BLaER1 treated with 17β-estradiol and CSF1 and Interleukin-3, amounts not matched to agents 10 nM and 100 nM (cell line): ENCODE data around the gene RAB7A.
A peak's percentile ranks its signal among the peaks of the same experiment; 100 is the strongest.

ENCODE experiments used
- H3K27ac ChIP-seq, 11 experiments: shearing (Covaris generic); formaldehyde crosslinking; 2 replicates each; pipeline ENCODE4 v1.8.1; 2022
- H3K27me3 ChIP-seq, 11 experiments: shearing (Covaris generic); formaldehyde crosslinking; 2 replicates each; pipeline ENCODE4 v1.8.1; 2022
- H3K36me3 ChIP-seq, 11 experiments: shearing (Covaris generic); formaldehyde crosslinking; 2 replicates each; pipeline ENCODE4 v1.8.1; 2022
- H3K4me1 ChIP-seq, 10 experiments: shearing (Covaris generic); formaldehyde crosslinking; 2 replicates each; pipeline ENCODE4 v1.8.1; 2022
- H3K4me2 ChIP-seq, 11 experiments: shearing (Covaris generic); formaldehyde crosslinking; 2 replicates each; pipeline ENCODE4 v1.8.1; 2022
- H3K4me3 ChIP-seq, 10 experiments: shearing (Covaris generic); formaldehyde crosslinking; 2 replicates each; pipeline ENCODE4 v1.8.1; 2022
- H3K9ac ChIP-seq, 11 experiments: shearing (Covaris generic); formaldehyde crosslinking; 2 replicates each; pipeline ENCODE4 v1.8.1; 2022
- H3K9me3 ChIP-seq, 11 experiments: shearing (Covaris generic); formaldehyde crosslinking; replicated peaks in 1 of 11; 2 replicates each; pipeline ENCODE4 v1.8.1; 2022
- H4K20me1 ChIP-seq, 11 experiments: shearing (Covaris generic); formaldehyde crosslinking; 2 replicates each; pipeline ENCODE4 v1.8.1; 2022
- Cebpa-rat ChIP-seq, 11 experiments: shearing (Covaris generic); IDR thresholded peaks; 2 replicates each; pipeline ENCODE4 v1.8.1; 2022

RAB7A gene

DNA sequence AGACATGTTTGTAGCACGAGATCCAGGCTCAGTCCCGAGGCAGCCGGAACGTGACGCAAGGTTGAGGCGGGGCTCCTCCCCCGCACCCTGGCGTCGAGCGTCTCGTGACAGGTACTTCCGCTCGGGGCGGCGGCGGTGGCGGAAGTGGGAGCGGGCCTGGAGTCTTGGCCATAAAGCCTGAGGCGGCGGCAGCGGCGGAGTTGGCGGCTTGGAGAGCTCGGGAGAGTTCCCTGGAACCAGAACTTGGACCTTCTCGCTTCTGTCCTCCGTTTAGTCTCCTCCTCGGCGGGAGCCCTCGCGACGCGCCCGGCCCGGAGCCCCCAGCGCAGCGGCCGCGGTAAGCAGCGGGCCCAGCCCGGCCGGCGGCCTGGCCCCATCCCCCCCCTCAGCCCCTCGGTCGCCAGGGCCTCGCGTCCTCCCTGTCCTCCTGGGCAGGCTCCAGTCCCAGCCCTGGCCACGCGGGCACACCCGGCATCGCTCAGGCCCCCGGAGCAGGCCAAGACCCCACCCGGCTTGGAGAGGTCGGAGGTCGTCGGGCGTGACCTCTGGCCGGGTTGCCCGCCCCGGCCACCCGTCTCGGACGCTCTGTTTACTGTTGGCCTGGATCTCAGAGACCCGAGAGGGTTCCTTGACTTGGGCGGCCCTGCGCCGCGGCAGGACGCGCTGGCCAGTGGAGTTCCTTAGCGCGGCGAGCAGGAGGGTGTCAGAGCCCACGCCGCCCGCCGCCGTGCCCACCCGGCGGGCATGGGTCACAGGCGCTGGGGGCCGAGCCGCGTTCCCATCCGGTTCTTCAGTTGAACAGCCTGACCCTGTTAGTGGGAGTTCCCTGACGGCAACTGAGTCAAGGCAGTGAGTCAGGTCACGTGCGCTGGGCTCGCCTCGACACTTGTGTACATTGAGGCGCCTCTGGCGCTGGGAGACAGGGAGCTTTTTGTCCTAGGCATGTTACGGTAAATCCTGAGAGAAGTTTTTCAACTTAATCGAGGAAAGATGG is at the start of gene RAB7A:
RAB7A (plus strand) TSS at position 161 of the 994 bp plus-strand sequence. CDS start 69,185 bp downstream, outside the sequence.
- peak in 10 of 11 experiments; percentile 6 to 87 (median 58); a peak in 9 of 22 replicates for TF ChIP-seq Cebpa-rat (IDR thresholded peaks at IDR 0.05)
- peak within 1 kb of the TSS; percentile 92 to 100 (median 97) for H3K27ac ChIP-seq

DNA sequence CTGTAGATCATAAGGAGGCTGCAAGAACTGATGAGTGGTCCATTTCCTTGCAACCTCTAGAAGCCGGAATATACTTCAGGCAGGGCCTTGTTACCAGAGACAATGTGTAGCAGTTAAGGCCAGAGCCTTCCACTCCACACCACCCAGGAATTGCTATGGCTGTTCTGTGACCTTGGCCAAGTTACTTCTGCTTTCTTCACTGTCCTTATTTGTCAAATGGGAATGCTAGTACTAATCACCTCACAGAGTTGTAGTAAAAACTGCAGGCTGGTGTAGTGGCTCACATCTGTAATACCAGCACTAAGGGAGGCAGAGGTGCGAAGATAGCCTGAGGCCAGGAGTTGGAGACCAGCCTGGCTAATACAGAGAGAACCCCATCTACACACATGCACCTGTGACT is 46.6 kb upstream of the RAB7A start:
- no peak for TF ChIP-seq Cebpa-rat (IDR thresholded peaks at IDR 0.05)
- Histone ChIP-seq H3K4me3 (no peak overlapping the region), H3K4me2 (peak overlapping the region; percentile 35 to 85 (median 78); a peak in 19 of 22 replicates), H3K4me1 (peaks cover 20 to 62% (median 48%) of the 10 kb centered on the region in 10 experiments), H3K27me3 (no peaks in the 10 kb centered on the region), H4K20me1 (no peaks in the 10 kb centered on the region), H3K9ac (no peak overlapping the region), H3K36me3 (no peaks in the 10 kb centered on the region), H3K27ac (peak overlapping the region in 3 of 11 experiments; percentile 4 to 98 (median 96); a peak in 4 of 22 replicates), H3K9me3 (no peaks in the 10 kb centered on the region)

More for the DNA sequence above, at the start of gene RAB7A:
- Histone ChIP-seq H3K4me3 (peak within 1 kb of the TSS; percentile 87 to 98 (median 94)), H3K4me2 (peak within 1 kb of the TSS; percentile 86 to 98 (median 94)), H3K9ac (peak within 1 kb of the TSS; percentile 92 to 100 (median 98)), H4K20me1 (peaks cover 50 to 53% (median 52%) of the 10 kb centered on the region in 11 experiments), H3K36me3 (peaks cover 0 to 25% (median 9%) of the 10 kb centered on the region in 11 experiments; a peak in 14 of 22 replicates), H3K9me3 (no peaks in the 10 kb centered on the region), H3K4me1 (peaks cover 42 to 58% (median 47%) of the 10 kb centered on the region in 10 experiments), H3K27me3 (no peaks in the 10 kb centered on the region)

DNA sequence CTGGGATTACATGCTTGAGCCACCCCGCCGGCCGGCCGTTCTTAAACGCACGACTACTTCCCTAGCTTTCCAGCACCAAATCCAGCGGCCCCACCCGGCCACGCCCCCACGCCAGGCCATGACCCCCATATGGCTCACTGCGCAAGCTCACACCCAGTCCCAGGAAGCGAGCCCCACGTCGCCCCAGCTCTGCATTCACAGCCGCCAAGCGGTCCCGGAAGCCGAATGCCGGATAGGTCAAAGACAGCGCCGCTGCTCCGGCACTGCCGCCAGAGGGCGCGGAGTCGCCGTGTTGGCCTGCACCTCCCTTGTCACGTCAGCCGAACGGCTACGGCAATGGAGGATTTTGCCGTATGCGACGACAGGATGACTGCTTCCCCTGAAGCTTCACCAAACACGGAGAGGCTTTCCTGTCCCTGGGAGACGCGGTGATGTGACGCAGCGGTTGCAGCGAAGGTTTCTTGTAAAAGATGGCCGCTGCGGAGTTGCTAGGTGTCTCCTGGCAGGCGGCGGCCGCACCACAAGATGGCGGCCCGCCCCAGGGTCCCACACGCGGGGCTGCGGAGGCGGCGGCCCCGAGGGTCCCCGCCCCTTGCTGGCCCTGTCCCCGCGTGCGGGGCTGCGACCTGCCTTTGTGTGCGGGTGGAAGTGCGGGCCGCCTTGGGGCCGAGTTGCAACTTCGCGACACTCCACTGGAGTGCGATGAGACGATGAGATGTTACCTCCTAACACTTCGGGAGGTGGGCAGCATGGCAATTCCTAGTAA is 45.2 kb upstream of the RAB7A start:
- Histone ChIP-seq H3K27ac (peak overlapping the region; percentile 86 to 98 (median 96)), H3K4me2 (peak overlapping the region; percentile 68 to 85 (median 82)), H3K9me3 (no peaks in the 10 kb centered on the region), H3K9ac (peak overlapping the region; percentile 86 to 96 (median 90)), H3K27me3 (no peaks in the 10 kb centered on the region), H3K36me3 (no peaks in the 10 kb centered on the region), H3K4me3 (peak overlapping the region; percentile 56 to 78 (median 65)), H4K20me1 (no peaks in the 10 kb centered on the region), H3K4me1 (peaks cover 23 to 62% (median 50%) of the 10 kb centered on the region in 10 experiments)
- TF ChIP-seq Cebpa-rat (IDR thresholded peaks at IDR 0.05), result no peak

DNA sequence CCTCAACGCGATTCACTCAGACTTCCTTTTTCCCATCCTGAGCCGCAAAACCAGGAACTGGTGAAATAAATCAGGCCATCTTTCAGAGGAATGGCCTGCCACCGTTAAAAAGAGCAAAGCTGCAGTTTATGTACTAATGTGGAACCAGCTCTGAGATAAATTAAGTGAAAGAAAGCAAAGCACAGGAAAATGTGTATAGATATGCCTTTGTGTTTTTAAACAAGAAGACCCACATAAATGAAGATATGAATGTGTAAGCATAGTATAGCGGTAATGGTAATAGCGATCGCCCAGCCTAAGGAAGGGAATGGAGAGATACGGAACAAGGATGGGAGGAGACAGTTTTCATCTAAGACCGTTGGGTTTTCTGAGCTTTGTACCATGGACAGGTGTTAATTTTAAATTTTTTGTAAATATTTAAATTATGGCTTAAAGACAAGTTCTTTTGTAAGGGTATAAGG is 44.6 kb upstream of the RAB7A start:
- Histone ChIP-seq H3K27ac (peak overlapping the region; percentile 86 to 98 (median 96)), H4K20me1 (no peaks in the 10 kb centered on the region), H3K9me3 (no peaks in the 10 kb centered on the region), H3K9ac (peak overlapping the region; percentile 86 to 96 (median 90)), H3K27me3 (no peaks in the 10 kb centered on the region), H3K4me2 (peak overlapping the region; percentile 67 to 85 (median 82)), H3K4me3 (peak overlapping the region; percentile 56 to 78 (median 65)), H3K4me1 (peaks cover 28 to 64% (median 52%) of the 10 kb centered on the region in 10 experiments), H3K36me3 (no peaks in the 10 kb centered on the region)
- TF ChIP-seq Cebpa-rat (IDR thresholded peaks at IDR 0.05), result no peak

DNA sequence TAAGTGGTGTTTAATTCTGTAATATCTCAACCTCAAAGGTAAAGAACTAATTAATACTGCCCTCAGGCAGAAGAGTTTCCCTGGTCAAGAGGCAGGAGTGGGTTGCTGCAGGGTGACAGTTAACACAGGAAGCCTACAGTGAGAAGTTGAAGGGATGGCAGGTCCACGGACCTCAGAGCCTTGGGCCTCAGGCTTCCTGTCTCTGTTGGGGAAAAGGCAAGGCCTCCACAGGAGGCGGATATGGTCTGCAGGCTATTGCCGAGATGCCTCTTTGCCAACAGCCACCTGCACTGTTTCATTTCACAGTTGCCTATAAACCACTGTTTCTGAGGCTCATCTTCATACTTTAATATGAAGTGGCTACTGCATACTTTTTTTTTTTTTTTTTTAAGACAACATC is 42.0 kb upstream of the RAB7A start:
- Histone ChIP-seq H4K20me1 (no peaks in the 10 kb centered on the region), H3K4me2 (peak overlapping the region; percentile 22 to 63 (median 57)), H3K9ac (no peak overlapping the region), H3K4me1 (peaks cover 43 to 75% (median 64%) of the 10 kb centered on the region in 10 experiments), H3K4me3 (no peak overlapping the region), H3K36me3 (no peaks in the 10 kb centered on the region), H3K27ac (peak overlapping the region in 6 of 11 experiments; percentile 0 to 50 (median 22); a peak in 8 of 22 replicates), H3K9me3 (no peaks in the 10 kb centered on the region), H3K27me3 (no peaks in the 10 kb centered on the region)
- no peak for TF ChIP-seq Cebpa-rat (IDR thresholded peaks at IDR 0.05)

DNA sequence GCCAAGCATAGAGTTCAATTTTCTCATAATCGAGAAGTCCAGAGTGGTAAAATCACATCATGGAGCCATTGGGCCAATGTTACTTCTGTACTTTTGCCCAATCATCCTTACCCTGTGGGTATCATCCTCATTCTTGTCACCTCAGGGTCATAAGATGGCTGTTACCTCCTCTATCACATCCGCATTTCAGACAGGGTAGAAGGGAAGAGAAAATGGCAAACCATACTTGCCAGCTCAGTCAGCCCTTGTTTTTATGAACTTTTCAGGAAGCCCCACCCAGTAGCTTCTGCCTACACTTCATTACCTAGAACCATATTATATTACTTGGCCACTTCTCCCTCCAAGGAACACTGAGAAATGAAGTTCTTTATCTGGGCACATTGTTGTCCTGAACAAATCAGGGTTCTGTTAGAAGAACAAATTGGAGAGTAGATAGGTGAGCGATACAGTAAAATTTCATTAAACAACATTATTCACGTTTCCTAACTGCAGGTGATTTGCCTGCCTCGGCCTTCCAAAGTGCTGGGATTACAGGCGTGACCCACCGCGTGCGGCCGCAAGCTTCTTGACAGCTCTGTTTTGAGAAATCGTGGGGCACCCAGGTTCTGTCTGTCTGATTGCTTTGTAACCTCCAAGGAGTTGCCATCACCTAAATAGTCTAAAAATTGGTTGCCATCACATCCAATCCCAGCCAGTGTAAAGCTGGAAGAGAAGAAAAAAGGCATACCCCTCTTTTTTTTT is 40.8 kb upstream of the RAB7A start:
- Histone ChIP-seq H3K9ac (no peak overlapping the region), H3K9me3 (no peaks in the 10 kb centered on the region), H4K20me1 (no peaks in the 10 kb centered on the region), H3K4me3 (no peak overlapping the region), H3K4me1 (peaks cover 36 to 64% (median 52%) of the 10 kb centered on the region in 10 experiments), H3K27me3 (no peaks in the 10 kb centered on the region), H3K27ac (peak overlapping the region in 6 of 11 experiments; percentile 8 to 34 (median 24); a peak in 5 of 22 replicates), H3K36me3 (no peaks in the 10 kb centered on the region), H3K4me2 (peak overlapping the region in 6 of 11 experiments; percentile 36 to 63 (median 57); a peak in 12 of 22 replicates)
- no peak for TF ChIP-seq Cebpa-rat (IDR thresholded peaks at IDR 0.05)

DNA sequence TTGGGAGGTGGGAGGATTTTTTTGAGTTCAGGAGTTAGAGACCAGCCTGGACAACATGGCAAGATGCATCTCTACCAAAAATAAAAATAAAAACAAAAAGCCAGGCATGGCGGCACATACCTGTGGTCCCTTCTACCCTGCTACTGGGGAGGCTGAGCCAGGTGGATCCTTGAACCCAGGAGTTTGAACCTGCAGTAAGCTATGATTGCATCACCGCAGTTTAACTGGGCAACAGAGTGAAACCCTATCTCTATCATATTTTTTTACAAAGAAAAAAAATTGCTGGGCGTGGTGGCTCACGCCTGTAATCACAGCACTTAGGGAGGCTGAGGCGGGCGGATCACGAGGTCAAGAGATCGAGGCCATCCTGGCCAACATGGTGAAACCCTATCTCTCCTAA is 39.5 kb upstream of the RAB7A start:
- peak overlapping the region in 8 of 11 experiments; percentile 9 to 55 (median 50); a peak in 10 of 22 replicates for H3K27ac ChIP-seq
- H3K27me3 ChIP-seq, result no peaks in the 10 kb centered on the region
- H3K4me1 ChIP-seq, result peaks cover 32 to 57% (median 47%) of the 10 kb centered on the region in 10 experiments
- H3K4me3 ChIP-seq, result no peak overlapping the region
- no peaks in the 10 kb centered on the region for H3K36me3 ChIP-seq
- no peaks in the 10 kb centered on the region for H3K9me3 ChIP-seq
- H4K20me1 ChIP-seq, result no peaks in the 10 kb centered on the region
- peak overlapping the region in 10 of 11 experiments; percentile 27 to 63 (median 57); a peak in 20 of 22 replicates for H3K4me2 ChIP-seq
- peak overlapping the region in 3 of 11 experiments; percentile 5 to 30 (median 22); a peak in 1 of 22 replicates for H3K9ac ChIP-seq
- peak in 1 of 11 experiments; percentile 10; a peak in 1 of 22 replicates for TF ChIP-seq Cebpa-rat (IDR thresholded peaks at IDR 0.05)

DNA sequence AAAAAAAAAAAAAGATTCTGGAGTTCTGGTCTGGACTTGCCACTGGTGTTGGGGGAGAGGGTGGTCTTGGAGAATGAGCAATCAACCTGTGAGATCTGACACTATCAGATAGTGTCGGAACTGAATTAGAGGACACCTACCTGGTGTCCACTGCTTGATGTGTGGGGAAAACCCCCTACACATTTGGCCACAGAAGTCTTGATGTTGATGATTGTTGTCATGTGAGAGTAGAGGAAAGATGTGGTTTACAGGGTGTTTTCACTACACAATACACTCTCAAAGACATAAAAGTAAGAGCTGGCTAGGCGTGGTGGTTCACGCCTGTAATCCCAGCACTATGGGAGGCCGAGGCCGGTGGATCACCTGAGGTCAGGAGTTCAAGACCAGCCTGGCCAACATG is 36.9 kb upstream of the RAB7A start:
- Histone ChIP-seq H3K9ac (no peak overlapping the region), H3K36me3 (no peaks in the 10 kb centered on the region), H3K4me1 (peaks cover 20 to 41% (median 33%) of the 10 kb centered on the region in 10 experiments), H3K27me3 (no peaks in the 10 kb centered on the region), H3K27ac (no peak overlapping the region), H3K9me3 (no peaks in the 10 kb centered on the region), H3K4me3 (no peak overlapping the region), H4K20me1 (no peaks in the 10 kb centered on the region), H3K4me2 (no peak overlapping the region)
- no peak for TF ChIP-seq Cebpa-rat (IDR thresholded peaks at IDR 0.05)
